ENCODE measurements around the gene CYB561D2.
A peak's percentile ranks its signal among the peaks of the same experiment; 100 is the strongest.

The CYB561D2 gene

GRCh38 chr3:50341996-50342650 lies 8.5 kb upstream of the CYB561D2 start:
- DNase-seq (ENCODE audit: low read depth): no peak

- DNase-seq (ENCODE audit: low read depth): no peak
Observed at GRCh38 chr3:50342813-50343633, 7.6 kb upstream of the CYB561D2 start.

DNA sequence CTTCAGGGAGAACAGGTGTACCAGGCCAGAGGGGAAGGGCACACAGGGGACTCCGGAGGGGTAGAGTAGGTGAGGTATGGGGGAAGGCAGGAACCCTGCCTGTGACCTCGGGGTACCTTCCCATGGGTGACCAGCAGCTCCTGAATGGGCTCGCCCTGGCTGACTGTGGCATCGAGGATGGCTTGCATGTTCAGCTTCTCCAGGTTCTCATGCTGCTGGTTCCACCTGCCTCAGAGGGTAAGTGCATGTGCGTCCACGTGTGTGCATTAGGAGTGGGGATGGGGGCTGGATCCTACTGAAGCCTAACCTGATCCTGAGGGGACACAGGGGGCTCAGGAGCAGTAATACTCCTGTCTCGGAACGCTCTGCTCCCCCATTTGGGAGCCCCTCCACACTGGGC lies 5.7 kb upstream of the CYB561D2 start:
- no peak for DNase-seq (ENCODE audit: low read depth)

DNA sequence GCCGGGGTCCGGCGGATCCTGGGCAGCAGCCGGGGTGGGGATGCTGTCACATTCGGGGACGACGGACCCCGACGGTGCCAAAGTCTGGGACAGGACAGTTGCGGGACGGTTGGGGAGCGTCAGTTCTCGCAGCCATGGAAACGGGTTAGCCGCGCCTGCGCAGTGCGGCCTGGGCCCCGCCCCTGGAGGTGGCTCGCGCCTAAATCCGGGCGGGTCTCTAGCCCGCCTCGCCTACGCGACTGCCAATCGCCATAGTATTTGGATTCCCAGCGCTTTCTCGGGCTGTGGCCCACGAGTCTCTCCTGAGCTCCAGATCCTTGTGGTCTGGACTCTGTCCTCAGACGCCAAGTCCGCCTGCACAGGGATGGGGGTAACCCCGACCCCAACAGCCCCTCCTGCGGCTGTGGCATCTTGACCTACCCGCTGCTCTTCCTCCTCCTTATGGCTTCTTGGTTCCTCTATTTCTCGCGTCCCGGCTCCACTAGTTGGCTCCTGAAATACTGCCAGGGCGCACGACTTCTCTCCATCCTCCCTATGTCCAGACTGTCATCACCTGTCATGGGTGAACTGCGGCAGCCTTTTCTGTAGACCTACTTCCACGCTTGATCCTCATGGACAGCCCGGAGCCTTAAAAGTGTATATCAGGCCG lies 5.0 kb upstream of the CYB561D2 start, which contains the start of gene ZMYND10:
Gene ZMYND10 (minus strand): TSS at position 147 of the 649 bp plus-strand sequence. CDS start 153 bp downstream, outside the sequence.
- DNase-seq (ENCODE audit: low read depth): no peak

GRCh38 chr3:50347187-50347813 lies 3.4 kb upstream of the CYB561D2 start:
- DNase-seq (ENCODE audit: low read depth): no peak

DNA sequence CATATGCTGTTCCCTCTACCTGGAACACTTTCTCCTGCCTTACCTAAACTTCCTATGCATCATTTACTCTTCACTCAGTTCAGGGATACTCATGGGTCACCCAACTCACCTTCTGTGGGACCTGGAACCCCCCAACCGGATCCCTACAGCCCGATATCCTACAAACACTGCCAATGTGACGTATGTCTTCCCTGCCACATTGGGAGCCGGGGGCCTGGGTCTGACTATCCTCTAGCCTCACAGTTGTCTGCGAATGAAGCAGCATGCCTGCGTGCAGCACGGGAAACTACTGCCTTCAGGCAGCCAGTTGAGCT lies 492 bp upstream of the CYB561D2 start:
- DNase-seq (ENCODE audit: low read depth): no peak

DNA sequence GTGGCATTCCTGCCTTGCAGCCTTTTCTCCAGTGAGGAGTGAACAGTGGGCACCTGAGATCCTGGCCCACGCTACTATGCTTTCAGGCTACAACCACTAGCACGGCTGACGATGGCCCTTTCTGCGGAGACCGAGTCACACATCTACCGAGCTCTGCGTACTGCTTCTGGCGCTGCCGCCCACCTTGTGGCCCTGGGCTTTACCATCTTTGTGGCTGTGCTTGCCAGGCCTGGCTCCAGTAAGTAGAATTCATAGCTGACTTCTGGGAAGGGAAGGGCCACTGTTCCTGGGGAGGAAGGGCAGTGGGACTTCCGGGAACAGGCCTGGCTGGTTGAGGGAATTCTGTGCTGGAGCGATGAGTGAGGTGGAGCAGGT lies 648 bp downstream of the CYB561D2 start:
- DNase-seq (ENCODE audit: low read depth): no peak

DNA sequence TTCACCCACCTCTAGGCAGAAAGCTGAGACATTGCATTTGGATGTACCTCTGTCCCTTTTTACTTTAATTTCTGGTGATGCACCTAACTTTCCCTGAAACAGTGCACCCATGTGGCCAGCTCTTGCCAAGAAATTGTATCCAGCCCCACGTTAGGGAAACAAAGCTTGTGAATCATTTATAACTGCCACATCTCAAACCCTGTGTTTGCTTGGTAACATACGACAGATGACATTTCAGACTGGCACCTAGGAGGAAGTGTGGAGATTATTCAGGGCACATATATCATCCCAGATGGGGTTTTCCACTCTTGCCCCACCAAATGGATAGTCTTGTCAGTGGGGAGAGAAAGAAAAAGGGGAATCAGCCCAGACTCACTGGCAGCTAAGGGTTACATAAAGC lies 2.1 kb downstream of the CYB561D2 start:
- DNase-seq (ENCODE audit: low read depth): no peak

DNA sequence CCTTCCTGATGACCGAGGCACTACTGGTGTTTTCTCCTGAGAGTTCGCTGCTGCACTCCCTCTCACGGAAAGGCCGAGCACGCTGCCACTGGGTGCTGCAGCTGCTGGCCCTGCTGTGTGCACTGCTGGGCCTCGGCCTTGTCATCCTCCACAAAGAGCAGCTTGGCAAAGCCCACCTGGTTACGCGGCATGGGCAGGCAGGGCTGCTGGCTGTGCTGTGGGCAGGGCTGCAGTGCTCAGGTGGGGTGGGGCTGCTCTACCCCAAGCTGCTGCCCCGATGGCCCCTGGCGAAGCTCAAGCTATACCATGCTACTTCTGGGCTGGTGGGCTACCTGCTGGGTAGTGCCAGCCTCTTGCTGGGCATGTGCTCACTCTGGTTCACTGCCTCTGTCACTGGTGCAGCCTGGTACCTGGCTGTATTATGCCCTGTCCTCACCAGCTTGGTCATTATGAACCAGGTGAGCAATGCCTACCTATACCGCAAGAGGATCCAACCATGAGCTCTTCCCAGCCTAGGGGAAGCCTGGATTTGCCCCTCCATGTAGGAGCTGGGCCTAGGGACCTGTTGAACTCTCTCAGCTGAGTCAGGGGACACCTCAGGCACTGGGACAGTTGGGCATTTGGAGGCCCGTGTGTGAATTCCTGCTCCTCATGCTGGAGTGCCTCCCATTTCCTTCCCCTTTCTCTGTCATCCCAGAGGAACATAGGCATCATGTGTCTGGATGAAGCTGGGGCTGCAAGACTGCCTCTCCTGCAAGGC lies 2.8 kb downstream of the CYB561D2 start:
- no peak for DNase-seq (ENCODE audit: low read depth)

DNA sequence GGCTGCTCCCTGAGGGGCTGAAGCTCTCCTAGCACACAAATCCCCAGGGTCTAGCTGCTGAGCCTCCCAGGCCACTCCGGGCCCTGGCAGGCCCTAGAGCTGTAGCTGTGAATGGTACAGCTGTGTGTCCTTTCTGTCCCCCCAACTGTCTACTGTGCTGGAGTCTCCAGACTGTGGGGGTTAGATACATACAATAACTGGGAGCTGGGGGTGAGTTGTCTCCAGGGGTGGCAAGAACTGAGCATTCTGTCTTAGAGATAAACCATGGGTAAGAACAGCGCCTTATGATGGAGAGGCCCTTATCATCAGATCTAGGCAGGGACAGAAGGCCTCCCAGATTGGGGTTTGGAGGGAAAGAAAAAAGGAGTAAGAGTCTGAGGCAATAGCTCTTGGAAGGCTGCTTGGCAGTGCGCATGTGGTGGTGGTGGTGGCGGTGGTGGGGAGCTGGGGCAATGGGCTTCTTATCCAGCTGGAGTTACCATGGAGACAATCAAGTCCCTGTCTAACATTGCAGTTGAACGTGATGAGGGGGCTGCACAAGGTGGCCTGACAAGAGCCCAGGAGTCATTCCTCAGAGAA lies 3.6 kb downstream of the CYB561D2 start:
- DNase-seq (ENCODE audit: low read depth): no peak

GRCh38 chr3:50354850-50355249 lies 4.2 kb downstream of the CYB561D2 start:
- no peak for DNase-seq (ENCODE audit: low read depth)

GRCh38 chr3:50355829-50356552 lies 5.3 kb downstream of the CYB561D2 start:
- DNase-seq (ENCODE audit: low read depth): no peak

GRCh38 chr3:50356553-50356952 lies 5.9 kb downstream of the CYB561D2 start:
- DNase-seq (ENCODE audit: low read depth): no peak

DNA sequence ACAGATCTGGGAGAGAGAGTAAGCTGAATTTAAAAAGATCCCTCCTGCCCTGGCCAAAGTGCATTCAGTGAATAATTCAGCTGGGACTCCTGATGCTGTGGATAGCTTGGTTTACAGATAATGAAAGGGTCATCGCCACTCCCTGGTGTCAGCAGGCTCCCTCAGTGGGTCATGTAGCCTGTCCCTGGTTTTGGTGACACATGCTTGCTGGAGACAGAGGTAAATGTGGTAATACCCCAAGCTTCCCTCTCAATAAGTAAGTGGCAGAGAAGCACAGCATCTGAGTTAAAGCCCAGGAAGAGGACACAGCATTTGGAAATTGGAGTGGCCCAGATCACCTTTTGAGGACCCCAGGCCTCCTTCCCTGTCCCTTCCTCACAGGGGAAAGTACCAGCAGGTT lies 6.8 kb downstream of the CYB561D2 start:
- DNase-seq (ENCODE audit: low read depth): no peak

GRCh38 chr3:50358355-50358910 lies 7.8 kb downstream of the CYB561D2 start:
- no peak for DNase-seq (ENCODE audit: low read depth)

GRCh38 chr3:50358911-50359759 lies 8.5 kb downstream of the CYB561D2 start, which contains the start of gene TMEM115:
Gene TMEM115 (minus strand): TSS chr3:50359521. CDS start chr3:50359063, 458 bp downstream.
- DNase-seq (ENCODE audit: low read depth): peak; percentile 99

GRCh38 chr3:50359760-50360110 lies 9.1 kb downstream of the CYB561D2 start:
- DNase-seq (ENCODE audit: low read depth): no peak

- DNase-seq (ENCODE audit: low read depth): no peak
Observed at GRCh38 chr3:50364573-50365079, 14.0 kb downstream of the CYB561D2 start.

DNA sequence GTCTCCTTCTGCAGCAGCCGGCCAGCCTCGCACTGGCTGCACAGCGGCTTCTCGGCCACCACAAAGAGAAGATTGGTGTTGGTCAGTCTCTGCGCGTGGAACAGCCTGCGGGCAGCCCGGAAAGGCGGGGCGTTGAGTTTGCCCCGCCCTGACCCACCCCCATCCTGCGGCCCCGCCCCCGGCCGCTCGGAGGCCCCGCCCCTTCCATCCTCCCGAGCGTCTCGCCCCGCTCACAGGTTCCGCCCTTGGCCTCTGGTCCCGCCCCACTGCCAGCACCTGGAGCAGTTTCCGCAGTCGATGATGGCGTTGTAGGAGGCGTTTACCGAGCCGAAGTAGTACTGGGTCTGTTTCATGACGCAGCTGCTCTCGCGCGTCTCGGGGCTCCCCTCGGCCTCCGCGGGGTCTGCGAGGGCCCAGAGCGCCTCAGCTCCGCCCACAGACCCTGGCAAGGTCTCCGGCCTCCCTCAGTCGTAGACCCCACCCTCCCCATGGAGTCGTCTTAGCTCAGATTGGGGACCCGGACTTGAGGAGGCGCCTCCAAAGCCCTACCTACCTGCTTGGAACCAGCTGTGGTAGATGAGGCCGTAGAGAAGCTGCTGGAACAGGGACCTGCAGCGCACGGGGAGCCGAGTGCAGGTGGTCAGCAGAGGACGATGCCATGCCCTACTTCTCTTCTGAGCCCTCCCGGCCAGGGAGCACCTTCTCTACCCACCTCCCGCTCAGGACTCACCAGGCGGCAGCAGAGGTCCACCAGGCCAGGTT lies 14.6 kb downstream of the CYB561D2 start:
- DNase-seq (ENCODE audit: low read depth): peak; percentile 25

Measured in stromal cell of bone marrow (primary cell).